GM19193 (cell line): Measurements from ENCODE around the gene HNRNPU.

Experiments
- POLR2A ChIP-seq: IDR thresholded peaks from 4 replicates; pipeline ENCODE4 v1.6.1; 2011; ENCODE audit not compliant: insufficient read depth, insufficient read length; ENCODE audit errors: extremely low read depth

Gene HNRNPU

DNA sequence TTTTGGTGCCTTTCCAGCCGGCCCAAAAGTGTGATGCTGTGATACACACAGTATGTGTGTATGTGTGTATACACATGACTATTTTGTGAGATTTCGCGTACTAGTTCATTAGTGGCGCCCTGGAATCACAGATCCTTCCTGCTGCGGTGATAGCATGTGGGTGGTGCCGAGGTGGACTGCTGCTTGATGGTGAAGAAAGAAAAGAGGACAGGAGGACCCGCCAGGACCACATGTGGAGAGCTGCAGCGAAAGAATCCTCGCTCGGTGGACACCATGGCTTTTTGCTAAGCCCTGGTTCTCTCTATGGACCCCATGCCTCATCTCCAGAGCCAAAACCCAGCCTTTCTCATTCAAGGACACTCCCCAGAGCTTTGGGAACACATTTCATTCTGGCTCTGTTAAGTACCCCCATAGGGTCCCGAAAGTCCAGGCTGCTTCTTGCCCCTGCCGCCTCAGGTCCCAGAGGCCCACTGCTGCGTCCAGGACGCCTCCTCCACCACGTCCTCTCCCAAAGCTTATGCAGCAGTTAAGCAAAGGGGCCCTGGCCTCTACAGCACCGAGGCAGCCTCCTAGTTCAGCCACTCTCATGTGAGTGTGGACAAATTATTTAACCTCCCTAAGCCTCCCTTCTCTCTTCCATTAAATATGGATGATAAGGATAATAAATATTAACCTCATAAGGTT, 61.6 kb downstream of the HNRNPU start:
- no peak for TF ChIP-seq POLR2A

DNA sequence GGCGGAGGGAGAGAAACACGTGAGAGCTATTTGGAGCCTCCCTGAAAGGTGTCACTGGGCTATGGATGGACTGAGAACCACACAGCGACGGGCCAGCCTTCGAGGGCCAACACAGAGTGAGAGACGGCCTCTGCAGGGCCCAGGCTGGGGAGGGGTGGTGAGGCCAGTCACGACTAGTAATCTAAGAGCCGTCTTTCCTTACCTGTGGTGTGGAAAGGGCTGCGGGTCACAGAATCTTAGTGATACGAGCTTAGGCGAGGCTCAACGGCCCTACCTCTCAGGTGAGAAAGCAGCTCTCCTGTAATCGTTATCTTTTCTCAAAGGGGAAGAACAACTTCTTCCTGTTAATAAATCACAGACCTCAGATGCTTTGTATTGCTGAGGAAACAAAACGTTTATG, 62.3 kb downstream of the HNRNPU start:
- no peak for TF ChIP-seq POLR2A

DNA sequence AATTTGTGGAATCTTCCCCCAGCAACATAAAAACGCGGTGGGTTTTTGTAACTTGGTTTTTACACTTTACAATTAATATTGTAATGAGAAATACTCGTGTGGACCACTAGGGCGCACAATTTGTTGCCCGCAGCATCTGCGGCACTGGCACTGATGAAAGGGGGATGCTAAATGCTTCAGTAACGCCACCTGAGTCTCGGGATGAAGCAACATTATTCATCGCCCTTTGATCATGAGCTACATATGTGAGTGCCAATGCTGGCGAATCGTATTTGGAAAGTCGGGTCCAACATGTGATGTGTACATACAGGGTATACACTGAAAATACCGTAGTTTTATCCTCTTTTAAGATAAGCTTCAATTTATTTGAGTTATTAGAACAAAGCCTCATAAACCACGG, 63.1 kb downstream of the HNRNPU start:
- TF ChIP-seq POLR2A: no peak

DNA sequence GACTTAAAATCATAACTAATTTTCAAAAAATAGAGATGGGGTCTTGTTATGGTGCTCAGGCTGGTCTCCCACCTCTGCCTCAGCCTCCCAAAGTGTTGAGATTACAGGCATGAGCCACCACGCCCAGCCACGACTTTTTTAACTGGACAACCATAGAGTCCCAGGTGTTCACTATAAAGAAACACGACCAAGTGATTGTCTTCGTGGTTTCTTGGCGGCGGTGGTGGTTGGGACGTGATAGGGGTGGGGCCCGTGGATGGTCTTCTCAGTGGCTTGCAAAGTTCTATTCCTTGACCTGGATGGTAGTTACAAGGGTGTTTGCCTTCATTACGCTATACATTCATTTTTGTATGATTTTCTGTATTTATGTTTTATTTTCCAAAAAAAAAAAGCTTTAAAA, 63.5 kb downstream of the HNRNPU start:
- TF ChIP-seq POLR2A: no peak
